Measurements from ENCODE around the gene STX3.

DNA sequence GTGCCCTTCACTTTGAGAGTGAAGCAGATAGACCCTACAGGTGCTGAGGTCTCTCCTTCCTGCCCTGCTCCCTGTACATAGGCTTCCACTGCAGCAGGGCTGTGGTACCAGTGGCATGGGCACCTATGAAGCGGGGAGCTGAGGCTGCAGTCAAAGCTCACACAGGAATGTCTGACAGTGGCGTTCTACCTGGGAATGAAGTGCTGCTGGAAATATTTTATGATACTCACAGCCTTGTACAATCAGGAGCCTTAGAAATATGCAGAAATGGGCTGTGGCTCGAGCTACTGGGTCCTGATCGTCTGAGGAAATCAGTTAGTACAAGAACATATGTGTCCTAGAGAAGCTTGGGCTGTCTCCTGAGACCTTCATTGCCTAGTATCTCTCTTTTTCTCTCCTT, 30.6 kb downstream of the STX3 start:
- TF ChIP-seq, protein P1, sequence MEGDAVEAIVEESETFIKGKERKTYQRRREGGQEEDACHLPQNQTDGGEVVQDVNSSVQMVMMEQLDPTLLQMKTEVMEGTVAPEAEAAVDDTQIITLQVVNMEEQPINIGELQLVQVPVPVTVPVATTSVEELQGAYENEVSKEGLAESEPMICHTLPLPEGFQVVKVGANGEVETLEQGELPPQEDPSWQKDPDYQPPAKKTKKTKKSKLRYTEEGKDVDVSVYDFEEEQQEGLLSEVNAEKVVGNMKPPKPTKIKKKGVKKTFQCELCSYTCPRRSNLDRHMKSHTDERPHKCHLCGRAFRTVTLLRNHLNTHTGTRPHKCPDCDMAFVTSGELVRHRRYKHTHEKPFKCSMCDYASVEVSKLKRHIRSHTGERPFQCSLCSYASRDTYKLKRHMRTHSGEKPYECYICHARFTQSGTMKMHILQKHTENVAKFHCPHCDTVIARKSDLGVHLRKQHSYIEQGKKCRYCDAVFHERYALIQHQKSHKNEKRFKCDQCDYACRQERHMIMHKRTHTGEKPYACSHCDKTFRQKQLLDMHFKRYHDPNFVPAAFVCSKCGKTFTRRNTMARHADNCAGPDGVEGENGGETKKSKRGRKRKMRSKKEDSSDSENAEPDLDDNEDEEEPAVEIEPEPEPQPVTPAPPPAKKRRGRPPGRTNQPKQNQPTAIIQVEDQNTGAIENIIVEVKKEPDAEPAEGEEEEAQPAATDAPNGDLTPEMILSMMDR (conservative IDR thresholded peaks at IDR 0.05; ENCODE audit: low read length), result no peak
- no peak for TF ChIP-seq EZH2phosphoT487 (IDR thresholded peaks at IDR 0.05; ENCODE audit: borderline replicate concordance)
